Left kidney (tissue), 2 donors: ENCODE data around the gene HS2ST1. TPM values are rescaled to one million over a fixed set of nuclear protein-coding genes. Genes with fewer than 3 reads are reported as not detected.
"Not testable (repeated sequence)": the region's sequence is repeated elsewhere in the genome, so short reads cannot be mapped to it uniquely, and the experiment has no call there.

Experiments used
- DNase-seq: peaks from one replicate; pipeline ENCODE4 v3.0.0-alpha.2; 2013
- polyA plus RNA-seq: library from polyadenylated mRNA; unstranded; fragments of 120-200 nt; gene quantifications from one replicate; pipeline ENCODE4 v1.2.1, GENCODE V29; 2013; ENCODE audit not compliant: insufficient read length

HS2ST1 gene
- polyA plus RNA-seq, 1 donor = 54.4 TPM

DNA sequence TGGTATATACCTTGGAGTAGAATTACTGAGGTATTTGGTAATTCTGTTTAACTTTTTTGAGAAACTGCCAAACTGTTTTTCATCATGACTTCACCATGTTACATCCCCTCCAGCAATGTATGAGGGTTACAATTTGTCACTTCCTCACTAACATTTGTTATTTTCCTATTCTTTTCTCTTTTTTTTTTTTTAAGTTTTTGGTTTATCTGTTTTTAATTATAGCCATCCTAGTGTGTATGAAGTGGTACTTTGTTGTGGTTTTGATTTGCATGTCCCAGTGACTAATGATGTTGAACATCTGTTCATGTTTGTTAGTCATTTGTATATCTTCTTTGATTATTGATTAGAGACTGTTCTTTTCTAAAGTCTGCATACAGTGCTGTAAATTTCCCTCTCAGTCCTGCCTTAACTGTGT, 147.3 kb downstream of the HS2ST1 start:
- no peak for DNase-seq

DNA sequence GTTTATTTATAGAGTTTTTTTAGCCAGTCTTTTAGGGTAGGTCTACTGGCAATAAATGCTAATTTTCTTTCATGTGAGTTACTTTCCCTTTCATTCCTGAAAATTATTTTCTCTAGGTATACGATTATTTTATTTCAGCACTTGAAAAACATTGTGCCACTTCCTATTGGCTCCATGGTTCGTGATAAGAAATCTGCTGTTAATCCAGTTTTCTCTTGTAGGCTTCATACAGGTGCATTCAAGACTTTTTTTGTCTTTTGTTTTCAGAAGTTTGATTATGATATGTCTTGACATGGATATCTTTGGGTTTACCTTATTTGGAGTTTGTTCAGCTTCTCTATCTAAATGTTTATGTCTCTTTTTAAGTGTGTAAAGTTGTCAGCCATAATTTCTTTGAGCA, 148.3 kb downstream of the HS2ST1 start:
- no peak for DNase-seq

DNA sequence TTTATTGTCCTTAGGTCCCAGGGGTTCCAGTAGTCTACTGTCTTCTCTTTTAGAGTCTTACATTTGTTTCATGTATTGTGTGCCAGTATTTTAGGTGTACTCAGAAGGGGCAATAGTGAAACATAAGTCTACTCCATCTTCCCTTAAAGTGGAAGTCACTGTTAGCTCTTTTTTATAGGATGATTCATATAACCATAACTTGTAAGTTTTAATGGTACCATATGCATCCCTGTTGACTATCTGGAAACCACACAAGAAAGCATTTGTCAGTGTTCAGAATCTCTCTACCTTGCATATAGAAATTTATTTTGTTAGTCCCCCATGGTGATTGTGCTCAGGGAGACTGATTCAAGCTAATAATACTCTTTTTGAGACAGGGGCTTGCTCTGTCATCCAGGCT, 149.9 kb downstream of the HS2ST1 start:
- DNase-seq = no peak

DNA sequence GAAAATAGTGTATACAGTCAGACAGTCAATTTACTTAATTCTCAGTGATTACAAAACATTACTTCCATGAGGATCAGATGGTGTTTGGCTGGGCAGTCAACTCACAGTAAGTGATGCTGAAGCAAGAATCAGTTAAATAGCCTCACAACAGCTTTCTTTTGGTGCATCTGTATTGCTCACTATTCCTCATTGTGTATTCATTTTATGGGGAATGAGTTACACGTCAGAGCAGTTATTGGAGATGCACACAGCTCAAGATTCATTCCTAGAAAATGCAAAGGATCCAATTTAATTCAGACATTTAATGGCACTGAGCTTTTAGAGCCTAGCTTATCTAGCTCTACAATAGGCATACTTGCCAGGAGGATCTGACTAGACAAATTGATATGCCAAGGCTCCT, 150.6 kb downstream of the HS2ST1 start:
- no peak for DNase-seq

DNA sequence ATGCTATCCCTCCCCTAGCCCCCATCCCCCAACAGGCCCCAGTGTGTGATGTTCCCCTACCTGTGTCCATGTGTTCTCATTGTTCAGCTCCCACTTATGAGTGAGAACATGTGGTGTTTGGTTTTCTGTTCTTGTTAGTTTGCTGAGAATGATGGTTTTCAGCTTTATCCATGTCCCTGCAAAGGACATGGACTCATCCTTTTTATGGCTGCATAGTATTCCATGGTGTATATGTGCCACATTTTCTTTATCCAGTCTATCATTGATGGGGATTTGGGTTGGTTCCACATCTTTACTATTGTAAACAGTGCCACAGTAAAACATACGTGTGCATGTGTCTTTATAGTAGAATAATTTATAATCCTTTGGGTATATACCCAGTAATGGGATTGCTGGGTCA, 152.3 kb downstream of the HS2ST1 start:
- DNase-seq = not testable (repeated sequence)

DNA sequence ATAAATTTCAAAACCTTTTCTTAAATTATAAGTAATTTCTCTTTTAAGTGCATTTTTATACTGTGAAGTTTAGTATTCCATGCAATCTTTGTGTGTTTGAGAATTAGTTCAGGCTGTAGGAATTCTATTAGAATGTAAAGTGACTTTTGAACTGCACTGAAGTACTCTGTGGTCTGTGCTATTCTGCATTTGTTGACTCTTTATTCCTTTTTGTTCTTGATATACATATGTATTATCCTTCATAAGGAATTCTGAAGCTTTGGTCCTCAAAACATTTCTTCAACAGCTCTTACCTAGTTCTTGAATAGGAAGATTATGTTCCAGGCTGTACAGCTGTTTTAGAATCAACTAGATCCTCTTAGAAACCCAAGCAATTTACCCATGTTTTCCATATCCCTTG, 158.0 kb downstream of the HS2ST1 start:
- DNase-seq = no peak

DNA sequence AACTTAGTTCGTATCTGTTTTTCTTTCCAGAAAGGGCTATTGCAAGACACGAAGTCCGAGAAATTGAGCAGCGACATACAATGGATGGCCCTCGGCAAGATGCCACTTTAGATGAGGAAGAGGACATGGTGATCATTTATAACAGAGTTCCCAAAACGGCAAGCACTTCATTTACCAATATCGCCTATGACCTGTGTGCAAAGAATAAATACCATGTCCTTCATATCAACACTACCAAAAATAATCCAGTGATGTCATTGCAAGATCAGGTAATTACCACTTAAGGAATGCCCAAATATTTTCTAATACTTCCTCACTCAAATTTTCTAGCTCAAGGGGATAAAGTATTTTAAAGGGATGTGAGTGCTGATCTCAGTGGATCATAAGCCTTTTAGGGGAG, 158.5 kb downstream of the HS2ST1 start:
- DNase-seq = no peak

DNA sequence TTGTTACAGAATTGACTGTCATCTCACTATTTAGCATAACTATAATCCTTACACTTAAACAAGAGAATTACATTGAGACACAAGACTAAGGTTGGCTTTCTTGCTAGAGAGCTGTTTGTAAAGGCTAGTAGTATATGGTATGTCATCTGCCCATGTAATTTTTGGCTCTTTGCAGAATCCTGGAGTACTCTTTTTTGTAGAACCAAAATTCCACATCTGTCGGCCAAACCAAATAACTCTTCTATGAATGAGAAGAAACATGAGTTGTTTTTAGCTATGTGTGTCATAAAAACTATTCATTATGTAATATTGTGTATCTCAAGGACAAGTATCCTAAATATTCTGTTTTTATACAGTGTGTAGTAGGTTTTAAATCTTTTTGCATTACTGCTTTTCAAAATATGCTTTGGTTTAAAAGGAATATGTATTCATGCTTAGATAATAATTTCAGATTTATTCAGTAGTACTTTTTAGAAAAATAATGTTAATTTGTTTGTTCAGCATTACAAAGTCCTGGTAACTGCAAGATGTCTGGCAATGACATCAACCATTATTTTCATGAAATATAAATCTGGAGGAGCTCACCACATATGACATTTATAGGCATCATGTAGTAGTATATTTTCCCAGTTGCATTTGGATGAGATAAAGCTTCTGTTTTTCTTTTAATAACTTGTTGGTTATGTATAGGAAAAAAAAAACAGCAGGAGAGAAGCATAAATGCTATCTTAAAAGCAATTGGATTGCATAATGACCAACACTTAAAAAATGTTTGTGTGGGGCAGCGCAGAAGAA, 159.8 kb downstream of the HS2ST1 start:
- DNase-seq = no peak

DNA sequence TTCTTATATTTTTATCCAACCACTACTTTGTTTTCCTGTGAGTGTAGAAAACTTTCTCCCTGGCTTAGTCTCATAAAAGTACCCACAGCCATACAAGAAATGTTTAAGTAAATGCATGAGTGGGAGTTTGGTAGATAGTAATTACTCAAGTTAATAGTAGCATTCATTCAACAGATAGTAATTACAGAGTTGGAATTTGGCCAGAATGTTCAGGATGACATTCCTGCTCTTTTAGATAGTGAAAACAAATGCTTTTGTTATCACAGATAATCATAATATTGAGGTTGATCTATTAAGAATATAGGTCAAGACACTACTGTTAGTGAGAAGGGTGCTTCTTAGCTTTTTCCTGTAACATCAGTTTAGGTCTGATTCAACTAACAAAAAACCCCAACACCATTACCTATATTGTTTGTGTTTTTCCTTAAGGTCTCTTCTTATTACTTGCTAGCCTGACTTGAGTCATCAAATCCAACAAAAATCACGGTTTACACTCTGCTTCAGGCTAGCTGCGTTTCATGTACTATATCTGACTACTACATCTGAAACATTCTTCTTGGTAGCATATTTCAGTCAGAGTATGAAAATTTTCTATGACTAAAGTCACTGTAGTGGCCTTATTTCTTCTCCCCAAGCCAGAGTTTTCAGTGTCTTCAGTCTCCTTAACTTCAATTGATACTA, 163.7 kb downstream of the HS2ST1 start:
- DNase-seq = no peak

DNA sequence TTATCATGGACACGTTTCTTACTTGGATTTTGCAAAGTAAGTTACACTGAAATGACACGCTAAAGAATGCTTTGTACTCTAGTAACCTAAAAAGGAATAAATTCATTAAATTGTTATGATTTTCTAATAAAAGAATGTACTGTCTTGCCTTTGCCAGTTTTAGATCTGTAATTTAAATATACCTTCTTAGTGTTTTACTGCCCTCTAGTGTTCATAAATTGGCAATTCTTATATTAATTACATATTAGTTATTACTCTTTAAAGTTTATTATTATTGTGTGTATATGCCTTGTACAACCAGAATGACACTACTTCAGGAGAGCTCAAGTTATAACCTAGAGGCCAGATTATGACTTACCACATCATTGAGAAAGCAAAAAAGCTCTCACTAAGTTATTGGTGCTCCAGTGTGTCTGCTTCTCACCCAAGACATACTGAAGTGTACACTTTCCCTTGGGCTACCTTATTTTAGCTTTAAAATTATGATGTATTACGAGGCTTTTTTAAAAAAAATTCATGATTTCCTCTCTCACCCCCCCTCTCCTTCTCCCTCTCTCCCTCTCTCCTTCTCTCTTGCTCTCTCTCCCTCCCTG, 169.9 kb downstream of the HS2ST1 start:
- DNase-seq = peak; percentile 20

DNA sequence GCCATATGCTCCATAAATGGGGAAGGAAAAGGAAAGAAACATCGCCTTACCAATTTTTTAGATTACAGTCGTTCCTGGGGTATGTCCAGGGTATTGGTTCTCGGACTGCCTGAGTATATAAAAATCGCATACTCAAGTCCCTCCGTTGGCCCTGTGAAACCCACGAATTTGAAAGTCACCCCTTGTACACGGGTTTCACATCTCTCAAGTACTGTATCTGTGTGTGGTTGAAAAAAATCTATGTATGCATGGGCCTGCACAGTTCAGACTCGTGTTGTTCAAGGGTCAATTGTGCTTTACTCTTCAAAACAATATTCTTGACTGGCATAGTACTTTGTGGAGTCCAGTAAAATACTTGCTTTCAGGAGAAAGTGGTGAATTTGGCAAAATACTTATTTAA, 171.7 kb downstream of the HS2ST1 start:
- no peak for DNase-seq

DNA sequence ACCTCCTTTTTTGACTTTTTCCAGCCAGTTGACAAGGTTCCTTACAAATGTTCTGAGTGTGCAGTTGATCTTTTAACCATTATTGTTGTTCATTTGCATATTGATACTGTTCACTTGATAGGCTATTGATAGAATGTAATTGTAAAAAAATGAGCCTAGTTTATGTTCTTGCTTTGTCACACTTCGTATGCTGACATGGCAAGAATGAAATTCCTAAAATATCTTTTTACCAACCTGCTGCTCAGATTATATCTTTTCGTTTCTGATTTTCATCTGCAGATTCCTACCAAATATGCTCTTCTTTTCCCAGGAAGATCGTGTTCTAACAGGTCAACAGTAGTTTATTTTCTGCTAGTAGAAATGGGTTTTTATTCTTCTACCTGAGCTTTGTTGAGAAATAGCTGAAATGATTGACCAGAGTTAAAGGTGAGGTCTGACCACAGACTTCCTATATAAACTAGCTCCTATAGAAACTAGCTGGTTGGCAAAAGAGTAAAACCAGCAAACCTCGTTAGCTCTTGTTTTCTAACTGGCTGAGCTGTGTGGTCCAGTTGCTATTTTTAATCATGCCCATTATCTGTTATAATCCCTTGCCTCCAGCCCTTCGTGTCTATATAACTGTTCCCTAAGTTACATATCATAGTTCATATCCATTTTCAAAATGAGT, 174.8 kb downstream of the HS2ST1 start:
- no peak for DNase-seq

DNA sequence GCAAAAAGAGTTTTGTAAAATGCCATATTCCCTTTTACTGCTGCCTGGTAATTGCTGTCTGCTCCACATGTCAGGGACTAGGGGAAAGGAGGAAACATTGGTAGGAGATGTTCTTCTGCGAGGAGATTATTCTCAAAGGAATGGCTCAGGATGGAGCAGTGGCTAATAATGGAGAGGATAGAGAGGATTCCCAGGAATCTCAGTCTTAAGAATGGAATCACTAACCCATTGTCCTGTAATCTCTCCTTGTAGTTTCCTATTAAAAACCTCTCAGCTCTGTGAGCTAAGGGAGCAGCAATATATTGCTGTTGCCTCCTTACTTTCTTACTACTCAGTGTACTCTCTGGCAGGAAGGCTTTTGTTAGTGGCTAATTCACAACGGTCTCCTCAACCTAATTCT, 175.4 kb downstream of the HS2ST1 start:
- DNase-seq = no peak

DNA sequence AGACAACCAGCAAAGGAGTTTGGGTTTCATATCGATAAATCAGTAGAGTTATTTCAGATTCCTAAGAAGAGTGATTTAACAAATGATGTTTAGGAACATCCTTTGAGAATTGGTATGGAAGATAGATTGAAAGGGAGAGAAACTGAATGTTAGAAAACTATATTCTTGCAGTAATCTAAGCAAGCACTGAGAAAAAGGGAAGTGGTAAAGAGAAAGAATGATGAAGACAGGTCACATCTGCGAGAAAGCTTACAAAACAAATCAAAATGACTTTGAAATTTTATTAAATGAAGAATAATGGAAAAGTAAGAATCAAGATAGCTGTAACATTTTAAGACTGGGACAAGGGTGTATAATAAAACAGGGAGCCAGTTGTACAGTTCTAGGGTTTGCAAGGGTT, 177.0 kb downstream of the HS2ST1 start:
- DNase-seq = no peak

DNA sequence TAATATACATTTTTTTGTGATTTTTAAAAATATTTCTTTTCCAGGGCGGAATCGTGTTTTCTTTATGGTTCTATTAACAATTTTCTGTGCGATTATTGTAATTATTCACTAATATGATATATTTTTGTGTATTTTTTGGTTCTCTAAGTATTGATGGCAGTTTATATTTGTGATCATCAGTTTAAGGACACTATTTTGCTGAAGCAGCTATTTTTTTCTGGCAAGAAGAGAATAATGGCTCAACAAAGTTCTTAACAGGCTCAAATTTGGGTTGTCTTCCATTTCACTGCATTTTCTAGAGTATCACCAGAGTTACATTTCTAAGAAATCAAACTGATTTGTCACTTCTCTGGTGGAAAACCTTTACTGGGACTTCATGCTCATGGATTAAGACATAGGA, 178.4 kb downstream of the HS2ST1 start:
- DNase-seq = no peak

DNA sequence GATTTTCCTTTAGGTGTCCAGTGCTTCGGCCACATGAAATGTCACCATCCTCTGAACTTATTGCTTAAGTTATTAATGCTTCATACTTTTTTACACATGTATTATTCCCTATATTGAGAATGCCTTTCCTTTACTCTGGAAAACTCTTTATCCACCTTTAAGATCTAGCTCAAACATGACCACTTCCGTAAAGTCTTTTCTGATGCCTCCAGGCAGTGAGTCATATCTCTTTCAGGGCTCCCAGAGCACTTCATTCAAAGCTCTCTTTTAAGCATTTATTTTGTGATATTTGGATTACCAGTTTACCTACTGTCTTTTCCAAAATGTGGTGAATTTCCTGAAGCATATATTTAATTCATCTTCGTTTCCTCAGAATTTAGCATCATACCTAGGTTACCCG, 178.9 kb downstream of the HS2ST1 start:
- DNase-seq = no peak

DNA sequence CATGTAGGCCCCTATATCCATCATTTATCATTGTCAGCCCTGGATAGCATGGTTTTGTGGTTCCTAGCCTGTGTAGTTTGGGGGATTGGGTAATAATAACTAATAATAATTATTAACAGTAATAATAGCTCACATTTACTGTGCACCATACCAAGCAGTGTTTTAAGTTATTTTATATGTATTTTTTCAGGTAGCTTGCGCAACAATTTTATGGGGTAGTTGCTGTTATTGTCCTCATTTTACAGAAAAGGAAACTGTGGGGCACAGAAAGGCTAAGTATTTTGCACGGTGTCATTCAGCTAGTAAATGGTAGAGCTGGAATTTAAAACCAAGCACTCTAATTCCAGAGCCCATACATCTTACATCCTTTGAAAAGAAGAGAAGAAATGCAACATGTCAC, 179.8 kb downstream of the HS2ST1 start:
- no peak for DNase-seq

DNA sequence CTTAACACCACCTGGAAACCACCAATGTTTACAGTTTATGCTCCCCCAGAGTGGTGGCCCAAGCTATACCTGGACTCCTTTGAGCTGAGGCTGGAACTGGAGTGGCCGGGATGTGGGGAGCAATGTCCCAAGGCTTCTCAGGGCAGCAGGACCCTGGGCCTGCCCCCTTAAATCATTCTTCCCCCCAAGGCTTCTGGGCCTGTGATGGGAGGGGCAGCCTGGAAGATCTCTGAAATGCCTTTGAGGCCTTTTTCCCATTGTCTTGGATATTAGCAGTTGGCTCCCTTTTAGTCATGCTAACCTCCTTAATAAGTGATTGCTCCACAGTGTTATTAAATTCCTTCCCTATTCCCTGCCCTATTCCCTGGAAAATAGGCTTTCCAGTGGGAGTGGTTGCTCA, 185.8 kb downstream of the HS2ST1 start:
- DNase-seq = no peak

DNA sequence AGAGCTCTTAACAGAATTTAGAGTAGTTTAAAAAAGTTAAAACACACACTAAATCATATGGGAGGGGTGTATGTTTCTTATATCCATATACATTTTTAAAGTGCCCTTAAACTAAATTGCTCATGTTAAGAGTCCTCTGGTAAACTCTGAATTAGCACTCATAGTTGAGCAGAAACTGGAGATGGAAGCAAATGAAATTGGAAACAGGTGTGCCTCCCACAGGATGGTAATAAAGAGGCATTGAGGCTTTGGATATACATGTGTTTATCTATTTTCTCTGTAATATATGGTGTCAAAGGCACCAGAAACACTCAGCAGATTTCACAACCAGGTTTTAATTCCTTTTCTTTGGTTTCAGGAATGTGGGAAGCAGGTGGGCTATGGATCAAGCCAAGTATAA, 188.6 kb downstream of the HS2ST1 start:
- DNase-seq = no peak

DNA sequence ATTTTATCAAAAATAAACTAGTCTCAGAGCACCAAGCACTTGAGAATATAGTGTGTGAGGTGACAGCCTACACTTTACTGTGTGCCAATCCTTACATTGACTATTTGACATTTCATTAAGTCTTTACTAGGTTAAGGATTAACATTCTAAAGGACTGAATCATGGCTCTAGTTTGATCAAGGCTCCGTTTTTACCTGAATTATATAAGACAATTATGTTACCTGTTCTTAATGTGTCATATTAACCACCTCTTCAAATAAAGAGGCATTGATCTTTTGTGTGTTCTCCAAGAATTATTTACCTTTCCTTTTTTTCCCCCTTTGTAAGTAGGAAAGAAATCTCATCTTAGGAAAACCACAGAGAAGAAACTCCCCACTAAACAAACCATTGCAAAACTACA, 189.7 kb downstream of the HS2ST1 start:
- no peak for DNase-seq

DNA sequence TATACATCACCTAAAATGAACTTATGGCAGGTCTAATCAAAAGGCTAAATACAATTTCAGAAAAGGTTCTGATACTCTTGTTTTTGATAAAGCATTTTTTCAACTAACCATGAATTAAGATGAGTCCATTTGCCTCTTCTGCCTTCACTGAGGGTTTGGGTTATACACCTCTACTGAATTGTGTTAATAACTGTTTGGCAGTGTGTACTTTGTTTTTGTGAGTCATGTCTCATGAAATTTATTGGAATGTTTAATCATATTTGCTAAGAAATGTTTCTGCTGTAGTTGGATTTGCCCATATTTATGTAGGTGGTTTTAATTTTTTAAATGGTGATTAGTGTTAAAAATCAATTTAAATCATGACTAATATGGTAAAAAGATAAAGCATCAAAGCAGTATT, 190.5 kb downstream of the HS2ST1 start:
- DNase-seq = no peak

DNA sequence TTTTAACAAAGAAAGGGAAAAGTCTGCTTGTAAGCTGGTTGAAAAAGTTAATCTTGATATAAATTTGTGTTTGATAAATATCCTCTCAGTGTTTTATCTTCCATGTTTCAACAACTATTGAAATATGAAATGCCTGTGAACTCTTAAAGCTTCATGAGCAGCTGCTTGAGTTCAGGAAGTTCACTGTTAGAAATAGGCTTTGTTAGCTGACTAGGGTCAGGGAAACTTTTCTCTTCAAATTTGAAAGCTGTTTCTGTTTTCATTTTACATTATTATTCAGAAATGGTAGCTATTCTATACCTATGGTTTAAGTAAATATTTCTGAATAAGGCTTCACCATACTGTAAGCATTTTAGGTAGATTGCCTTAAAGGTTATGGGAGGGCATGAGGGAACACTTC, 191.7 kb downstream of the HS2ST1 start:
- no peak for DNase-seq

DNA sequence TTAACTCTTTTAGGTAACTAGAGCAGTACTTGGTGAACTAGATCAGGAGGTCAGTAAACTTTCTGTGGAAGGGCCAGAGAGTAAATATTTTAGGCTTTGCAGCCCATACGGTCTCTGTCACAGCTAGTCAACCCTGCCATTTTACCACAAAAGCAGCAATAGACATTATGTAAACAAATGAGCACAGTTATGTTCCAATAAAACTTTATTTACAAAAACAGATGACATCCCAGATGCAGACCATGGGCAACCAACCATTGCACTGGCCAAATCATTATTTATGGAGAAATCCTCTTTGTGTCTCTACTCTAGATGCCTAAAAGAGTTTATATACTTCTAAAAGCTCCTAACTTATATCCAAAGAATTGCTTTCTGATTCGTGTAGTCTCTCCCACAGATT, 192.4 kb downstream of the HS2ST1 start:
- DNase-seq = no peak
